ENCODE measurements around the gene MINDY4.

MINDY4 gene

GRCh38 chr7:30931929-30932540 is 160.8 kb downstream of the MINDY4 start:
- DNase-seq (ENCODE audit: low spot score): no peak

- DNase-seq (ENCODE audit: low spot score): no peak
Observed at GRCh38 chr7:30932562-30932961, 161.3 kb downstream of the MINDY4 start.

GRCh38 chr7:30933124-30933974 is 162.1 kb downstream of the MINDY4 start:
- DNase-seq (ENCODE audit: low spot score): no peak

GRCh38 chr7:30934225-30934624 is 163.0 kb downstream of the MINDY4 start:
- DNase-seq (ENCODE audit: low spot score): no peak

GRCh38 chr7:30934732-30935568 is 163.7 kb downstream of the MINDY4 start:
- no peak for DNase-seq (ENCODE audit: low spot score)

GRCh38 chr7:30935569-30935877 is 164.3 kb downstream of the MINDY4 start:
- DNase-seq (ENCODE audit: low spot score): no peak

- DNase-seq (ENCODE audit: low spot score): no peak
Observed at GRCh38 chr7:30936650-30937245, 165.5 kb downstream of the MINDY4 start.

- DNase-seq (ENCODE audit: low spot score): peak; percentile 26
Observed at GRCh38 chr7:30937416-30937815, 166.2 kb downstream of the MINDY4 start.

- DNase-seq (ENCODE audit: low spot score): peak; percentile 88
Observed at GRCh38 chr7:30938435-30939316, 167.5 kb downstream of the MINDY4 start.

GRCh38 chr7:30941582-30942323 is 170.5 kb downstream of the MINDY4 start:
- peak; percentile 28 for DNase-seq (ENCODE audit: low spot score)
